ENCODE measurements around the gene RRP8. TPM values are rescaled to one million over a fixed set of nuclear protein-coding genes. Genes with fewer than 3 reads are reported as not detected.
A peak's percentile ranks its signal among the peaks of the same experiment; 100 is the strongest.

Gene RRP8
- total and polyA plus RNA-seq, 2 of the 8 experiments (the other 6 are each of a cell fraction or from before 2014, with no cell fraction given), result 4.2 to 14.9 TPM

DNA sequence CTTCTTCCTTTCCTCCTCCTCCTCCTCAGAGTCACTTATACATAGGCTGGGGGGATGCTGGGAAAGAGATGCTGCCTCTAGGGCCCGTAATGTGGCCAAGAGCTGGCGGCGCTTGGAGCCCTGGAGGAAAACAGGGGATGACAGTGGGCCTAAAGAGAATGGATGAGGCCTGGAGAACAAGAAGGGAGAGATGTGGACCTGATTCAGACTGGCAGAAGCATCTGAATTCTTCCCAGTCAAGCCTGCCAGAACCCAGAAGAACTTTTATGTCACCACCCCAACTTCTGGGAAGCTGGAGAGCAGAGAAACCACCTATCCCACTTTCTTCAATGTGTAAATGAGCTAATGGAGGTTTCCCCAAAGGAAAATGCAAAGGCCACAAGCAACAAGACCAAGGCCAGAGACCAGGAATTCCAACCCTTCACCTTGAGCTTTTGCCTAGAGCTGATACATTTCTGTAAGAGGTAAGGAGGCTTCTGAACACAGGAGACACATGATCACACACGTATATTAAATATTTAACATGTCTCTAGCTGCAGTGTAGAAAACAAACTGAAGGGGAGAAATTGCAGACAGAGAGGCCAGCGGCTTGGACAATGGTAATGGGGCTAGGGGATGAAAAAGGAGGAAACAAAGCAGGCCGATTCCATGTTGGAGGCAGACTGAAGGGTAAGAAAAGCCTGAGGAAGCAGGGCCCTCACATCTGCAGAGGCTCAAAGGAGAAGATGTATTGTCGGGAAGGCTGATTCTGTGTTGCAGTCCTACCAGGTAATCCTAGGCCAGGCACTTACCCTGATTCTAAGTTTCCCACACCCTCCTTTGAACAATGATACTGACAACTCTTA lies 1.1 kb downstream of the RRP8 start:
- Histone ChIP-seq H2BK20ac (ENCODE audit: low read length) (no peak overlapping the region), H3K9me3 (ENCODE audit: insufficient read depth in 2 of 2, low read depth in 1 of 2, low read length in 1 of 2) (no peaks in the 10 kb centered on the region), H3K4me2 (ENCODE audit: insufficient read depth in 1 of 2, low read depth in 2 of 2, low read length in 2 of 2) (peak overlapping the region; percentile 83 to 97), H3K27me3 (replicated peaks in 1 of 4; ENCODE audit: control insufficient read depth in 3 of 4, extremely low read depth in 1 of 4, insufficient read depth in 3 of 4, low read length in 3 of 4) (no peaks in the 10 kb centered on the region), H3K4me3 (ENCODE audit: extremely low read depth in 1 of 4, insufficient read depth in 2 of 4, low read depth in 3 of 4, low read length in 4 of 4) (peak overlapping the region; percentile 79 to 99 (median 93)), H2BK12ac (ENCODE audit: low read depth, low read length) (no peak overlapping the region), H3K36me3 (ENCODE audit: control insufficient read depth in 2 of 4, insufficient read depth in 4 of 4, low read length in 3 of 4) (peaks cover 3 to 19% (median 9%) of the 10 kb centered on the region in 4 experiments; a peak in 7 of 8 replicates), H4K8ac (ENCODE audit: extremely low read depth, insufficient read depth, low read length) (no peak overlapping the region), H3K4me1 (replicated peaks in 1 of 4; ENCODE audit: control insufficient read depth in 3 of 4, insufficient read depth in 4 of 4, low read length in 3 of 4) (peaks cover 5 to 17% (median 8%) of the 10 kb centered on the region in 4 experiments; a peak in 6 of 7 replicates), H4K91ac (replicated peaks; ENCODE audit: insufficient read length, low read length) (no peak overlapping the region), H2BK15ac (ENCODE audit: low read length) (no peak overlapping the region), H2AFZ (ENCODE audit: low read length) (no peak overlapping the region), H2BK120ac (replicated peaks; ENCODE audit: low read depth, low read length) (no peak overlapping the region), H4K5ac (ENCODE audit: insufficient read length, low read depth, low read length) (no peak overlapping the region), H4K20me1 (replicated peaks in 1 of 2; ENCODE audit: control insufficient read depth in 1 of 2, insufficient read depth in 2 of 2, low read length in 2 of 2) (peaks cover 0 to 7% of the 10 kb centered on the region in 2 experiments), H3K27ac (ENCODE audit: low read depth, low read length) (no peak overlapping the region), H3K56ac (replicated peaks; ENCODE audit: insufficient read length, low read depth, low read length) (no peak overlapping the region), H3K79me2 (ENCODE audit: control insufficient read depth in 1 of 2, insufficient read depth in 2 of 2, low read length in 2 of 2) (peaks cover 3 to 37% of the 10 kb centered on the region in 2 experiments), H3K18ac (ENCODE audit: extremely low read depth, low read length) (no peak overlapping the region), H3K9ac (replicated peaks in 1 of 4; ENCODE audit: extremely low read depth in 1 of 4, low read depth in 3 of 4, low read length in 3 of 4) (peak overlapping the region in 2 of 4 experiments; percentile 12 to 64; a peak in 4 of 7 replicates), H3K14ac (ENCODE audit: insufficient read length) (no peak overlapping the region), H2BK5ac (ENCODE audit: low read depth, low read length) (no peak overlapping the region), H3K4ac (replicated peaks; ENCODE audit: insufficient read length, low read depth, low read length) (no peak overlapping the region), H3K79me1 (ENCODE audit: low read depth, low read length) (peaks cover 8% of the 10 kb centered on the region), H2AK5ac (ENCODE audit: low read depth, low read length) (no peak overlapping the region), H3K23ac (ENCODE audit: insufficient read length) (no peak overlapping the region), H3K23me2 (ENCODE audit: low read depth, low read length) (peaks cover 16% of the 10 kb centered on the region)
- DNase-seq (ENCODE audit: low read depth in 1 of 2, low spot score in 2 of 2) (peak in 1 of 2 experiments; percentile 17), FAIRE-seq (no peak)
- WGBS, 2 experiments (ENCODE audit: extremely low coverage in 1 of 2, insufficient coverage in 1 of 2, insufficient read length in 1 of 2, insufficient replicate concordance in 2 of 2, low coverage in 1 of 2, low lambda C conversion rate in 2 of 2, missing lambda C conversion rate in 1 of 2), result 82% methylated on average over 7 of the region's 7 CpGs; no CpG with 5 or more reads in 1 of the 2 experiments
- ChIA-PET CTCF (ENCODE audit: partially characterized antibody) (interaction anchor here (0.9 to 4.1 kb wide), 8 partner anchors 8 to 224 kb away, joined by 3 to 23 read pairs (median 4); partner anchors contain the start of gene TAF10), POLR2A (ENCODE audit: partially characterized antibody) (interaction anchor here (0.6 to 2.1 kb wide), 7 partner anchors 8 to 176 kb away, joined by 3 to 7 read pairs (median 5); partner anchors contain the start of genes TAF10 and TPP1)
- TF ChIP-seq NANOG (IDR thresholded peaks at IDR 0.05; ENCODE audit: insufficient read depth, low read depth, low read length, poor library complexity, severe bottlenecking) (no peak), JUND (IDR thresholded peaks at IDR 0.05; ENCODE audit: low read length) (no peak), ZNF274 (IDR thresholded peaks at IDR 0.05; ENCODE audit: borderline replicate concordance, extremely low read depth, low read length) (no peak), GABPA (IDR thresholded peaks at IDR 0.05; ENCODE audit: borderline replicate concordance, insufficient read depth, low read length) (no peak), RXRA (IDR thresholded peaks at IDR 0.05; ENCODE audit: insufficient read depth, low read depth, low read length) (no peak), PHF8 (conservative IDR thresholded peaks at IDR 0.05; ENCODE audit: low read depth, low read length) (no peak), RNF2 (IDR thresholded peaks at IDR 0.05; ENCODE audit: borderline replicate concordance, low read depth, low read length, missing control alignments, poor library complexity, severe bottlenecking) (no peak), RFX5 (IDR thresholded peaks at IDR 0.05; ENCODE audit: borderline replicate concordance, low read depth, low read length) (no peak), BACH1 (IDR thresholded peaks at IDR 0.05; ENCODE audit: low read length) (no peak)
